Neural cell (in vitro differentiated cells): ENCODE results near the gene PADI3. TPM values are rescaled to one million over a fixed set of nuclear protein-coding genes. Genes with fewer than 3 reads are reported as not detected.

Source experiments
- H2AFZ ChIP-seq: fragments of 200-600, 300-800 bp; sonication (generic), shearing (Covaris generic); 2 replicates; pipeline ENCODE4 v1.6.0; 2014; ENCODE audit warnings: low read depth, mild to moderate bottlenecking, antibody characterized with exemption, low read length, moderate library complexity
- H3F3A ChIP-seq: fragments of 200-600 bp; shearing (Covaris generic); 2 replicates; pipeline ENCODE4 v1.6.1; 2016; ENCODE audit warnings: mild to moderate bottlenecking, moderate library complexity, mixed read lengths, antibody characterized with exemption, low read length; ENCODE audit not compliant: insufficient read depth, poor library complexity, severe bottlenecking
- H3K27ac ChIP-seq: fragments of 200-600, 300-800 bp; sonication (generic), shearing (Covaris generic); 2 replicates; pipeline ENCODE4 v1.5.1; 2014; ENCODE audit warnings: mild to moderate bottlenecking, low read length, moderate library complexity
- H3K27me3 ChIP-seq: fragments of 300-800, 200-600 bp; sonication (generic), shearing (Covaris generic); 2 replicates; pipeline ENCODE4 v1.6.0; 2014; ENCODE audit warnings: mild to moderate bottlenecking, low read depth, low read length, moderate library complexity; ENCODE audit not compliant: insufficient read depth
- H3K36me3 ChIP-seq: fragments of 300-800, 200-600 bp; sonication (generic), shearing (Covaris generic); 2 replicates; pipeline ENCODE4 v1.5.1; 2014; ENCODE audit warnings: mild to moderate bottlenecking, antibody characterized with exemption, low read length, moderate library complexity; ENCODE audit not compliant: insufficient read depth
- H3K4me2 ChIP-seq: fragments of 300-800, 200-600 bp; sonication (generic), shearing (Covaris generic); 2 replicates; pipeline ENCODE4 v1.6.0; 2014; ENCODE audit warnings: mild to moderate bottlenecking, low read length
- H3K4me3 ChIP-seq: fragments of 300-800, 200-600 bp; sonication (generic), shearing (Covaris generic); 2 replicates; pipeline ENCODE4 v1.5.1; 2014; ENCODE audit warnings: mild to moderate bottlenecking, low read length, moderate library complexity
- H3K79me2 ChIP-seq: fragments of 200-600 bp; shearing (Covaris generic); replicated peaks from 2 replicates; pipeline ENCODE4 v1.6.0; 2014; ENCODE audit warnings: mild to moderate bottlenecking, low read length, moderate library complexity; ENCODE audit not compliant: insufficient read depth
- H3K9ac ChIP-seq: fragments of 300-800, 200-600 bp; sonication (generic), shearing (Covaris generic); 2 replicates; pipeline ENCODE4 v1.6.1; 2016; ENCODE audit warnings: mild to moderate bottlenecking, low read length, mixed read lengths
- H3K9me2 ChIP-seq: fragments of 200-600 bp; shearing (Covaris generic); 2 replicates; pipeline ENCODE4 v1.6.1; 2016; ENCODE audit warnings: mild to moderate bottlenecking, low read length, mixed read lengths; ENCODE audit not compliant: insufficient read depth
- H3K9me3 ChIP-seq: fragments of 200-600, 300-800 bp; sonication (generic), shearing (Covaris generic); 2 replicates; pipeline ENCODE4 v1.6.1; 2016; ENCODE audit warnings: mild to moderate bottlenecking, mixed run types, low read length, moderate library complexity, mixed read lengths
- H4K20me1 ChIP-seq: fragments of 200-600 bp; shearing (Covaris generic); 2 replicates; pipeline ENCODE4 v1.6.1; 2016; ENCODE audit warnings: mild to moderate bottlenecking, mixed run types; ENCODE audit not compliant: insufficient read depth
- CTCF ChIP-seq: fragments of 450-650 bp; IDR thresholded peaks from 2 replicates; pipeline ENCODE4 v1.5.1; 2014; ENCODE audit warnings: antibody characterized with exemption, mild to moderate bottlenecking, moderate library complexity; ENCODE audit not compliant: poor library complexity, severe bottlenecking
- EP300 ChIP-seq: fragments of 450-650 bp; conservative IDR thresholded peaks from 2 replicates; pipeline ENCODE4 v1.6.1; 2014; ENCODE audit warnings: antibody characterized with exemption, mild to moderate bottlenecking, moderate library complexity; ENCODE audit not compliant: poor library complexity, severe bottlenecking
- EZH2 ChIP-seq: fragments of 200-600, 300-800 bp; shearing (Covaris generic), sonication (generic); IDR thresholded peaks from 2 replicates; pipeline ENCODE4 v1.6.1; 2014; ENCODE audit warnings: antibody characterized with exemption, low read length, borderline replicate concordance, mild to moderate bottlenecking; ENCODE audit not compliant: insufficient read depth, poor library complexity, severe bottlenecking
- MXI1 ChIP-seq: fragments of 450-650 bp; conservative IDR thresholded peaks from 2 replicates; pipeline ENCODE4 v1.6.1; 2014; ENCODE audit warnings: antibody characterized with exemption, mild to moderate bottlenecking; ENCODE audit not compliant: poor library complexity, severe bottlenecking
- POLR2AphosphoS5 ChIP-seq: IDR thresholded peaks from 2 replicates; pipeline ENCODE4 v1.6.1; 2012
- RAD21 ChIP-seq: fragments of 450-650 bp; conservative IDR thresholded peaks from 2 replicates; pipeline ENCODE4 v1.6.1; 2014; ENCODE audit warnings: antibody characterized with exemption, mild to moderate bottlenecking, moderate library complexity
- REST ChIP-seq: IDR thresholded peaks from 2 replicates; pipeline ENCODE4 v1.6.1; 2012; ENCODE audit warnings: borderline replicate concordance
- SMC3 ChIP-seq: fragments of 450-650 bp; conservative IDR thresholded peaks from 2 replicates; pipeline ENCODE4 v1.6.1; 2014; ENCODE audit warnings: antibody characterized with exemption, mild to moderate bottlenecking, moderate library complexity; ENCODE audit not compliant: poor library complexity
- TAF1 ChIP-seq: IDR thresholded peaks from 2 replicates; pipeline ENCODE4 v1.6.1; 2012; ENCODE audit warnings: low read depth
- polyA plus RNA-seq: library from polyadenylated mRNA; depleted of rRNA; stranded (reverse); fragments of >200 nt; gene quantifications from 2 replicates; pipeline ENCODE4 v1.2.3, GENCODE V29; 2014

PADI3 gene
- polyA plus RNA-seq, 1 donor from 2014 or later = not detected

GRCh38 chr1:17244821-17245740 is 3.8 kb upstream of the PADI3 start:
- Histone ChIP-seq H3K27me3 (no peaks in the 10 kb centered on the region), H3K4me3 (no peak overlapping the region), H3K9ac (no peak overlapping the region), H3K9me2 (no peaks in the 10 kb centered on the region), H3F3A (no peaks in the 10 kb centered on the region), H3K79me2 (no peaks in the 10 kb centered on the region), H2AFZ (no peak overlapping the region), H3K27ac (no peak overlapping the region), H3K36me3 (no peaks in the 10 kb centered on the region), H4K20me1 (no peaks in the 10 kb centered on the region), H3K4me2 (no peak overlapping the region), H3K9me3 (no peaks in the 10 kb centered on the region)
- no peak for TF ChIP-seq TAF1
- no peak for TF ChIP-seq REST
- TF ChIP-seq MXI1 = no peak
- TF ChIP-seq RAD21 = no peak
- TF ChIP-seq CTCF = no peak
- TF ChIP-seq POLR2AphosphoS5 = no peak
- TF ChIP-seq EP300 = no peak
- no peak for TF ChIP-seq SMC3
- TF ChIP-seq EZH2 = no peak

DNA sequence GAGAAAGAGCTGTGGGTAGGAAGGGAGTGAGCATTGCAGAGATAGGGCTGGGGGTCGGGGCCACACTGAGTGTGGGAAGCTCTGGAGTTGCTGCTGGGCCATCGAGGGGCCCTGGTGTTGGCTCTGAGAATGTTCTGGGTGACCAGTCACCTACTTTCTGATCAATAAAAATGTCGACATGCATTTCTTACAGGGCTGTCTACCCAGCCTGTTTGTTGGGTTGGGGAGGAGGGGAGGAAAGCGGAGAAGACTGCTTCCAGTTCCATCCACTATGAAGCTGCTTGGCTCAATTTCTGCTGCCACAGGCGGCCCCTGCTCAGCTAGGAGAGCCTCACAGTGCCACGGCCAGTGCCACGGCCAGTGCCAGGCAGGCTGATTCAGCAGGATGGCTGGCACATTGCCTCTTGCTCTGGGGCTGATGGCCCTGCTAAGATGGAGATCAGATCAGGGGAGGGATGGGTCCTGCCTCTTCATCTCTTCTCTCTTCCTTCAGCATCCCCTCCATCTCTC is 3.0 kb upstream of the PADI3 start:
- Histone ChIP-seq H3F3A (no peaks in the 10 kb centered on the region), H3K27me3 (no peaks in the 10 kb centered on the region), H3K79me2 (no peaks in the 10 kb centered on the region), H3K4me2 (no peak overlapping the region), H3K9me3 (no peaks in the 10 kb centered on the region), H3K36me3 (no peaks in the 10 kb centered on the region), H3K27ac (no peak overlapping the region), H2AFZ (no peak overlapping the region), H3K9ac (no peak overlapping the region), H3K9me2 (no peaks in the 10 kb centered on the region), H4K20me1 (no peaks in the 10 kb centered on the region), H3K4me3 (no peak overlapping the region)
- TF ChIP-seq RAD21 = no peak
- no peak for TF ChIP-seq POLR2AphosphoS5
- TF ChIP-seq REST = no peak
- no peak for TF ChIP-seq EP300
- TF ChIP-seq MXI1 = no peak
- TF ChIP-seq EZH2 = no peak
